ENCODE measurements around the gene VWA1.
"Not testable (repeated sequence)": the region's sequence is repeated elsewhere in the genome, so short reads cannot be mapped to it uniquely, and the experiment has no call there.

The VWA1 gene

DNA sequence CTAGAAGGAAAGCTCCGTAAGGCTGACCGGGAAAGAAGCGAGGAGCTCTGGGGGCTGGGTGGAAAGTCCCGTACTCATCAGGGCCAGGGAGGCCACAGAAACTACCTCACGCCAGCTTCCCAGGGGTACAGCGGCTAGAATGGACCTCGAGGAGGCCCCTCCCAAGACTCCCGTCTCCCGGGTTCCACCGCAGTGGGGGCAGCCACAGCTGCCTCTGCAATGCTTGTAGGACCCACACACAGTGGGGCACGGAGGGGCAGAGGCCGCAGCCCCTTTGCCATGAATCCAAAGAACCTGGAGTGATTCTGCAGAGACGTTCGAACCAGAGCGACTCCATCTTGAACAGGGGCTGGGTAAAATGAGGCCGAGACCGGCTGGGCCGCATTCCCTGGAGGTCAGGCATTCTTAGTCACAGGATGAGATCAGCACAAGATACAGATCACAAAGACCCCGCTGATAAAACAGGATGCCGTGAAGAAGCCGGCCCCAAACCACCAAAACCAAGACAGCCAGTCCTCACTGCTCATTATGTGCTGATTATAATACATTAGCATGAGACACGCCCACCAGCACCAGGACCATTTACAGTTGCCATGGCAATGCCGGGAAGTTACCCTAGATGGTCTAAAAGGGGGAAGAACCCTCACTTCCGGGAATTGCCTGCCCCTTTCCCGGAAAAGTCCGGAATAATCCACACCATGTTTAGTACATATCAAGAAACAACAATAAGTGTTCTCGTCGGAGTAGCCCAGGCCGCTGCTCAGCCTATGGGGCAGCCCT is 12.8 kb upstream of the VWA1 start:
- DNase-seq (ENCODE audit: low read depth) = no peak

DNA sequence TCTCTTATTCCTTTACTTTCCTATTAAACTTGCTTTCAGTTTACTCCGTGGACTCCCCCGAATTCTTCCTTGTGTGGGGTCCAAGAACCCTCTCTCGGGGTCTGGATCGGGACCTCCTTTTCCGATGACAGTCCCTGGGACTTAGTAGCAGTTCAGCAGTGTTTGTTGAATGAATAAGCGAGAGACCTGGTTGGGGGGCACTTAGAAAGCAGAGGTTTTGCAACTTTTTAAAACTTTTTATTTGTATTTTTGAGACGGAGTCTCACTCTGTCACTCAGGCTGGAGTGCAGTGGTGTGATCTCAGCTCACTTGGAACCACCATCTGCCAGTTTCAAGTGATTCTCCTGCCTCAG is 12.3 kb upstream of the VWA1 start:
- no peak for DNase-seq (ENCODE audit: low read depth)

DNA sequence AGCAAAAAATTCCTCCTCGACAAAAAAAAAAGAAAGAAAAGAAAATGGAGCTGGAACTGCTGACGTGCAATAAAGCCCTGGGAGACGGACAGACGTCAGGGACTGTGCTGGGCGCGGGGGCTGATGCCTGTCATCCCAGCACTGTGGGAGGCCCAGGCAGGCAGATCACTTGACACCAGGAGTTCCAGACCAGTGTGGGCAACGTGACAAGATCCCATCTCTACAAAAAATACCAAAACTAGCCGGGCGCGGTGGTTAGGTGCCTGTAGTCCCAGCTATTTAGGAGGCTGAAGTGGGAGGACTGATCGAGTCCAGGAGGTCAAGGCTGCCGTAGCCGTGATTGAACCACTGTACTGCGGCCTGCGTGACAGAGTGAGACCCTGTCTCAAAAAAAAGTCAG is 10.8 kb upstream of the VWA1 start:
- no peak for DNase-seq (ENCODE audit: low read depth)

DNA sequence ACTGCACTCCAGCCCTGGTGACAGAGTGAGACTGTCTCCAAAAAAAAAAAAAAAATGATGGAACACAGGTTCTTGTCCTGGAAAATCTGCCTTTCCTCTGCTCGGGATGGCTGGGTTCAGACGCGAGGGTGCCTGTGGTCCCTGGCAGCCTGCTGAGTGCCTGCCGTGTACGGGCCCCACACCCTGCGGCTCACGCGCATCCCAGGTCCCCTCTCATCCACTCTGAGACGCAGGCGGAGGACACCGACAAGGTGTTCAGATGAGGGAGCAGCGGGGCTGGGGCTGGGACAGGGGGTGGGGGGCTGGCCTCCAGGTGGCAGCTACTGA is 10.1 kb upstream of the VWA1 start:
- no peak for DNase-seq (ENCODE audit: low read depth)

DNA sequence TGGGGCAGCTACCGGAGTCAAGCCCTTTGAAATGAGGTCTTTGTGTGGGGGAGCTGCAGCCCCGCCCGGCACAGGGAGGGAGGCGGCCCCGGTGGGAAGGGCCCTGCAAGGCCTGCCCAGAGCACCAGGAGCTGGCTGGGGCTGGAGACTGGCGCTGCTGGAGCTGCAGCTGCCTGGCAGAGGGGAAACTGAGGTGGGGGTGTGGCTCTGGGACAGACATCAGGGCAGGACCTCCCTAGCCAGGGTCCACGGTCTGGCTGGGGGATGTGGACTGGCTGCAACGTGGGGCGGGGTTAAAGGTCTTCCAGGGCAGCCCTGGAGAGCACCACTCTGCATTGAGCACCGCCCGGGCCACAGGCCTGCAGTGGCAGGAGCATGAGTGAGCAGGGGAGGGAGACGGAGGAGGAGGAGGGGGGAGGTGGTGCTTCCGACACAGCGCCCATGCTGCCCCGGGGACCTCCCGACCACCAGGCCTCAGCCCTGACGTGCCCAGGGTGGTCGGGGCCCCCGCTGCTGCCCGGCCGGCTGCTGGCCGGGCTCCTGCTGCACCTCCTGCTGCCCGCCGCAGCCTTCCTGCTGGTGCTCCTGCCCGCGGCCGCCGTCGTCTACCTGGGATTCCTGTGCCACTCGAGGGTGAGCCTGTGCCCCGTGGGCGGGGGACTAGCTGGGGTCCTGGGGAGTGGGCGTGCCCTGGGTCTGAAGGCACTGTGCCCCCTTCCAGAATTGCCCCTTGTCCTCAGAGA is 9.6 kb upstream of the VWA1 start:
- DNase-seq (ENCODE audit: low read depth) = no peak

DNA sequence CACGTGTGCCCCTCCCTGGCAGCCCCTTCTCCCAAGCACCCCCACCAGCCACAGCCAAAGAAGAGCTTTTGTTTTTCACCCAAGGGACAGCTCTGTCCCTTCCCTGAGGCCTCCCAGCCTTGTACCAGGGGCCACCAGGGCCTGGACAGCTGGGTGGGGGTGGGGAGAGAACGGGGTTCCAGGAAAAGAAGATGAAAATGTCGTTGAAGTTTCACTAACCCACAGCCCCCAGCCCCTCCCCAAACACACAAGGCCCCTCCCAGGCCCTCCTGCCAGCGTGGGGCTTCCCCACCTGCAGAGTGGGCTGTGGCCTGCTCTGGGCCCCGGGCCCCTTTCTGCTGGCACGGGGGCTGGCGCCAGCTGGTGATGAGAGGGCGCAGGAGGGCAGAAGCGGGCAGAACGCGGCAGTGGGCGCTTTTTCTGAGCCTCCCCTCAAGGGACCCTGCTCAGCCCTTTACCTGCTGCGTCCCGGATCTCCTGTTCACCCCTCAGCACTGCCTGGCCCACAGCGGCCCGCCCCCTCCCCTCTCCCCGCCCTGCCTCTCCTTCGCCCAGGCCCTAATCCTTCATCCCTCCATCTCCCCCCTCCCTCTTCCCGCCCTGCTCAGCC is 8.9 kb upstream of the VWA1 start:
- DNase-seq (ENCODE audit: low read depth) = no peak

DNA sequence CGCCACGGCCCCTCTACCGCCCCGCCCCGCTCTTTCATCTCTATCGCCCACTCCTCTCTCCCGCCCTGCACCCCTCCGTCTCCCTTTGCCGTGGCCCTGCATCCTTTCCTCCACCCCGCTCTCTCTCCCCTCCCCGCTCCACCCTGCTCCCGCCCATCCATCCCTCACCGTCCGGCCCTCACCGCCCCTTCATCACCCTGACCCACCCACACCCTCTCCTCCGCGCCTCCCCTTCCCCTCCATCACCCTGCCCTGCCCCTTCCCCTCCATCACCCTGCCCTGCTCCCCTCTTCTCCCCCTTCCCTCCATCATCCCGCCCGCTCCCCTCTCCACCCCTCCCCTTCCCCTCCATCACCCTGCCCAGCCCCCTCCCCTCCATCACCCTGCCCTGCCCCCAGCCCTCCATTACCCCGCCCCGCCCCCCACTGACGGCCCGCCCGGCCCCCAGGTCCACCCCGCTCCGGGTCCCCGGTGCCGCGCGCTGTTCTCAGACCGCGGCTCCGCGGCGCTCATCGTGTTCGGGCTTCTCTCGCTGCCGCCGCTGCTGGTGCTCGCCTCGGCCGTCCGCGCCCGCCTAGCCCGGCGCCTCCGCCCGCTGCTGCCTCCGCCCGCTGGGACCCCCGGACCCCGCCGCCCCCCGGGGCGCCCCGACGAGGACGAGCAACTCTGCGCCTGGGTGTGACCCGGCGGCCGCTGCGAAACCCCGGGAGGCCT is 8.2 kb upstream of the VWA1 start:
- DNase-seq (ENCODE audit: low read depth) = no peak

DNA sequence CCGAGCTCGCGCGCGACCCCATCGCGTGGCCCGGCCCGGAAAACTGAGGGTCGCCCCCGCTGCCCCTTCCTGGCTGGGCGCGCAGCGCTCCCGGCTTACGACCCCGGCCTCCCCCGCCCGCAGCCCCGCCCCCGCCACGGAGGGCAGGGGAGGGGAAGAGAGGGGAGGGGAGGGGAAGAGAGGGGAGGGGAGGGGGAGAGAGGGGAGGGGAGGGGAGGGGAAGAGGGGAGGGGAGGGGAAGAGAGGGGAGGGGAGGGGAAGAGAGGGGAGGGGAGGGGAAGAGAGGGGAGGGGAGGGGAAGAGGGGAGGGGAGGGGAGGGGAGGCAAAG is 7.7 kb upstream of the VWA1 start:
- DNase-seq (ENCODE audit: low read depth) = no peak

DNA sequence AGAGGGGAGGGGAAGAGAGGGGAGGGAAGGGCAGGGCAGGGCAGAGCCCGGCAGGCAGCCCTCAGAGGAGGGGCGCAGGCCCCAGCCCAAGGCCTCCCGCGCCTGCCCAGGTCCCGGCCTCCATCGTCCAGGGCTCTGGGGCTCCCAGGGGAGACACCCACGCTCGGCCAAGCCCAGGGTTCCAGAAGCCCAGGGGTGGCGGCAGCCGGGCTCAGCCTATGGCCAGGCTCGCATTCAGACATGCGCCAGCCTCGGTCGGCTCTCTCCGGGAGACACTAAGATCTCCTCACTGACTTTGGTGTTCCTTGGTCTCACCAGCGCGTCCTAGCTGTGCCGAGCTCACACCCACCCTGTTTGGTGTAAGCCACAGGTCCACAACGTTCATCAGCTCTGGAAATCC is 7.3 kb upstream of the VWA1 start:
- no peak for DNase-seq (ENCODE audit: low read depth)

DNA sequence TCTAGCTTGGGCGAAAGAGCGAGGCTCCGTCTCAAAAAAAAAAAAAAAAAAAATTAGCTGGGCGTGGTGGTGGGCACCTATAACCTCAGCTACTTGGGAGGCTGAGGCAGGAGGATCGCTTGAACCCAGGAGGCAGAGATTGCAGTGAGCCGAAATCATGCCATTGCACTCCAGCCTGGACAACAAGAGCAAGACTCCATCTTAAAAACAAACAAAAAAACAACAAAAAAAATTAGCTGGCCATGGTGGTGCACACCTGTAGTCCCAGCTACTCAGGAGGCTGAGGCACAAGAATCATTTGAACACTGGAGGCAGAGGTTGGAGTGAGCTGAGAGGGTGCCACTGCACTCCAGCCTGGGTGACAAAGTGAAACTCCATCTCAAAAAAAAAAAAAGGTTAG is 6.5 kb upstream of the VWA1 start:
- DNase-seq (ENCODE audit: low read depth) = not testable (repeated sequence)

DNA sequence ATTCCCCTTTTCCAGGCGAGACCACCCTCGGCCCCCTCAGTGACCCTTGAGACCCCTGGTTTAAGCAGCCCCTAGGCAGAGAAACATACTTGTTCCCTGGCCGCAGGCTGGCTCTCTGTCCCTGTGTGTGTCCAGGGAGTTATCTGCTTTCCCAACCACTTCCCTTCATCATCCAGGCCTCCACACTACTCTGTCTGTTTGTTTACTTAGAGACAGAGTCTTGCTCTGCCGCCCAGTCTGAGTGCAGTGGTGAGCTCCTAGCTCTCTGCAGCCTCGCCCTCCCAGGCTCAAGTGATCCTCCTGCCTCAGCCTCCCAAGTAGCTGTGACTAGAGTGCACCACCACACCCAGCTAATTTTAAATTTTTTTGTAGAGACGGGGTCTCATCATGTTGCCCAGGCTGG is 5.8 kb upstream of the VWA1 start:
- DNase-seq (ENCODE audit: low read depth) = no peak

DNA sequence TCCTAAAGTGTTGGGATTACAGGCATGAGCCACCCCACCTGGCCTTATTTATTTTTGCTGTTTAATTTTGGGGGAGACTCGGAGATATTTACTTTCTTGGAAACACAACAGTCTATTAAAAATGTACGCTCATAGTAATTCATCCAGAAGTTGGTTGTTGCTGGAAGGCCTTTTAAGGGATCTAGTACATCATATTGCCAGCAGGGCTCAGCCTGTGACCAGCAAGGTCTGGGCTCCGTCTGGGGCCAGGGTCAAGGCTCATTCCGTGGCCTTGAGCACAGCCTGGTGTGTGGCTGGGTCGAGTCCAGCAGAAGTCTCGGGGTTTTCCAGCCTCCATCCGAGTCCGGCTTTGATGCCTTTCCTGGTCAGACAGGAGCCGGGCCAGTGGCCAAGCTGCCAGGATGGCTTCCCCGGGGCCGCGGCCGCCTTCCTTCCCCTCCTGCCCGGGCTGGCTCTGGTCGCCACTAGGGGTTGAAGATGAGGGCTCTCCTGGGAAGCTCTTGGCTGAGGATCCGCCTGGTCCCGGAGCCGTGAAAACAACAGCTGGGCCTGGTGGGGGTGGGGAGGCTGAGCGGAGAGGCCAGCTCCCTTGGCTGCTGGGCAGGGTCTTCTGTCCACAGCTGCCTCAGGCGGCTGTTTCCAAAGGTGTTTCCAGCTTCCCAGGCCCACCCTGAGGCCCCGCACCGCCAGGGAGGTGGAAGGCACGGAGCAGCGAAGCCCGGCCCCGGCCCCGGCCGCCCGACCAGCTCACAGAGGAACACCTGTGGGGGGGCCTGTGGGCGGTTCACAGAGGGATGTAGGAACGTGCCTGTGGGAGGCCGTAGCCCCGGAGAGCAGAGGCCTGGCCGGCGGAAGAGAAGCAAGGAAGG is 5.1 kb upstream of the VWA1 start:
- DNase-seq (ENCODE audit: low read depth) = no peak

DNA sequence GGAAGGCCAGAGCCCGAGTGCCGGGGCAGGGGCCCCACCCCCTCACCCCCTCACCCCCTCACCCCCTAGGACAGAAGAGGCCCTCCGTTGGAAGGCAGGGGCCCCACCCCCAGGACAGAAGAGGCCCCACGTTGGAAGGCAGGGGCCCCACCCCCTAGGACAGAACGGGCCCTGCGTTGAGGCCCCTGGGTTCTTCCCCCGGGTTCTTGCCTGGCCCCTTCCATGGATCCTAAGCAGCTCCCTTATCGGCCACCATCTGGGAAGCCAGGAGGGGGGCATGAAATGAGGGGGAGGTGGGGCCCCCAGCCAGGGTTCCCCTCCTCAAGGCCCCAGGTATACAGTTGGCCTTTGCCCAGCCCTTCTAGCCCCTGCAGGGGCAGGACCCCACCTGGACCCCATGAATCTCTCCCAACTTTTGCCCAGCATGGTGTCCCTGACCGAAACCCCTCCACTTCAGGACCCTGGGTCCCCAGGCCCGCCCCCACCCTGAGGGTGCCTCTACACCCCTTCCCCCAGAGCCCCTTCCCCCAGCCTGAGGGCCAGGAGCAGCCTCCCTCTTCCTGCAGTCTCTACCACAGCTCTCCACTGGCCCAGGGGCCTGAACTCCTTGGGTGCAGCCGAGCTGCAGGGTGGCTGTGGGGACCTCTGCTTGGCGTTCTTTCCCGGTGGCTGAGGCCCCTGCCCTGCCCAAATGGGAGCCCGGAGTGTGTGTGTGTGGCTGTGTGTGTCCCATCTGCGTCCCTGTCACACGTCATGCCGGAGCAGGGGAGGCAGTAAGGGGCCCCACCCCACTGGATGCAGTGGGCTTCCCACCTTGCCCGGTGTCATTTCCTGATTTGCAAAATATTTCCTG is 4.3 kb upstream of the VWA1 start:
- DNase-seq (ENCODE audit: low read depth) = no peak

DNA sequence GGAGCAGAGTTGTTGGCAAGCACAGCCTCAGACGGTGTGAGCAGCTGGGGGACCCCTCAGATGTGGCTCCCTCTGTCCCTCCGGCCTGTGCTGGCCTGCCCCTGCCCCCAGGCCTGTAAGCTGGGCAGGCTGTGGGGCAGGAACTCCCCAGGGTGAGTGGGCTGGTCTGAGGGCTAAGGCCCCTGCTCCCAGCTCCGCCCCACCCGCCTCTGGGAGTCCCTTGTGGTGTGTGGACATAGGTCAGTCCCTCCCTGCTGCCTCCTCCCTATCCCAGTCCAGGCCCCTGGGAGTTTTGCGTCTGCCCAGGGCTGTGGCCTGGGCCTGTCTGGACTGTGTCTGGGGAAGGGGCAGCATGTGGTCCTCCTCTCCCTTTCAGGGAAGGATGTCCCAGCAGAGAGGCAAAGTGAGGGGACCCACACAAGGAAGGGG is 3.6 kb upstream of the VWA1 start:
- DNase-seq (ENCODE audit: low read depth) = no peak

DNA sequence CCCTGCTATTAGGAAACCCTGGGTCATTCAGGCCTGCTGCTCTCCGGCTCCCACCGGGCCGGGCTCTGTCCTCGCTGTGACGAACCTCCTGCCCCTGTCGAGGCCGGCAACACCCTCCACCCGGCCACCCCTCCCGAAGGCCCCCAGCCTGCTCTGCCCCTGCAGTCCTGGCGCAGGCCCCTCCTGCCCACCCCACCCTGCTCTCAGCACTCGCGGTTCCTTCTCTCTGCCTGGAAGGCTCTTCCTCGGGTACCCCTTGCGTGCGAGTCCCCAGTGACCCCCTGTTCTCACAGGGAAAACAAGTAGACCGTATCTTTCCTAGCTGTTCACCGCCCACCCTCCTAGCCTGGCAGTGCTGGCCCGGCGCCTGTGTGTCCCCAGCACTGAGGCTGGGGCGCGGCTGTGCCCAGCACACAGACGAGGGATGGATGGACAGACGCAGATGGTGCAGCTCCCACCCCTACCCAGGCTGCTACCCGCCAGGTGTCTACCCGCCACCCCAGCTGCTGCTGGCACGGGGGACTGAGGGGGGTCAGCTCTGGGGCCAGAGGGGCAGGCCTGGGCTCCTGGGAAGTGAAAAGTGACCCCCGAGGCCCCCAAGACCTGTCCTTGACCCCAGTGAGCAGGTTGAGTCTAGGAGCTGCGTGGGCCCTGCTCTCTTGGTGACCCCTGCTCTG is 3.1 kb upstream of the VWA1 start:
- no peak for DNase-seq (ENCODE audit: low read depth)

DNA sequence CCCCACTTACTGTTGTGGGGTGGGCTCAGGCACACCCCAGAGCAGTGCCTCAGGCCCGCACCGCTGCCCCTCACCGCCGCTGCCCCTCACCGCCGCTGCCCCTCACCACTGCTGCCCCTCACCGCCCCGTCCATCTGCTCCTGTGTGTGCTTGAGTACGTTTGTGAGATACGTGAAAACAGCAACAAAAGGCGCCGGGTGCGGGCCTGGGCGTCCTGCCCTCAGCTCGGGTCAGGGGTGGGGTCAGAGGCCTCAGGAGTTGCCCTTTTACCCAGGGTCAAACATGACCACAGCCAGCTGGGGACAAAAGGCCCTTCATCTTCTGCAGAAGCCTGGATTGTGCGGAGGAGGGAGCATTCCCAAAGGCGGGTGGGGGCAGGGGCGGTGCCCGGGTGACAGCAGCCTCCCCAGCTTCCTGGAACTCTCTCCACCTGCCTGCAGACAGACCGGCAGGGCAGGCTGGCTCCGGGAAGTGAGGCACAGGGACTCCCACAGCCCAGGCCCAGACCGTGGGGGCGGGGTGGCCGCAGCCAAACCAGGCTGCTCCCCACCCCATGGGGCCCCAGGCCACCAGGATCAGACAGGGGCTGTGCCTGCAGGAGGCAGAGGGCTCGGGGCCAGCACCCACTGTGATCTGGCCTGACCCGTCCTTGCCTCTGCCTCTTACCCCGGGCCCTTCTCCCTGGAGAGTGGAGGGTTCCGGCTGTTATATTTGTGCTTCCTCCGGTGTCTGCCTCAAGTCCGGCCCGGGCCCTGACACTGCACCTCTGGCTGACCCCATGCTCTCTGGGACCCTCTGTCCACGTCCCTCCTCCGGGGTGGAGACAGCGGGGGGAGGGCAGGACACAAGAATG is 2.3 kb upstream of the VWA1 start:
- DNase-seq (ENCODE audit: low read depth) = no peak

DNA sequence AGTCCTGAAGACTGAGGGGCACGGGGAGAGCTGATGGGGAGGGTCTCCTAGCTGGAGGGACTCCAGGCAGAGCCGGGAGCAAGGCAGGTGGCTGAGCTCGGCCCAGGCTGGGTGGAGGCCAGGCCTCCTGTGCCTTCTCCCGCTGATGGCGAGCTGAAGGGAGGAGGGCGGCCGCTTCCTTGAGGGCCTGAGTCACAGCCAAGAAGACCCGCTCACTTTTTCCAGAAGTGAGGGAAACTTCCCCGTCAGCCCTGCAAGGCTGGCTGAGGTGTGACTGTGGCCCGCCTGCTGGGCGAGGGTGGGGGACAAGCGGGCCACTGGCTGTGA is 1.7 kb upstream of the VWA1 start:
- DNase-seq (ENCODE audit: low read depth) = no peak

DNA sequence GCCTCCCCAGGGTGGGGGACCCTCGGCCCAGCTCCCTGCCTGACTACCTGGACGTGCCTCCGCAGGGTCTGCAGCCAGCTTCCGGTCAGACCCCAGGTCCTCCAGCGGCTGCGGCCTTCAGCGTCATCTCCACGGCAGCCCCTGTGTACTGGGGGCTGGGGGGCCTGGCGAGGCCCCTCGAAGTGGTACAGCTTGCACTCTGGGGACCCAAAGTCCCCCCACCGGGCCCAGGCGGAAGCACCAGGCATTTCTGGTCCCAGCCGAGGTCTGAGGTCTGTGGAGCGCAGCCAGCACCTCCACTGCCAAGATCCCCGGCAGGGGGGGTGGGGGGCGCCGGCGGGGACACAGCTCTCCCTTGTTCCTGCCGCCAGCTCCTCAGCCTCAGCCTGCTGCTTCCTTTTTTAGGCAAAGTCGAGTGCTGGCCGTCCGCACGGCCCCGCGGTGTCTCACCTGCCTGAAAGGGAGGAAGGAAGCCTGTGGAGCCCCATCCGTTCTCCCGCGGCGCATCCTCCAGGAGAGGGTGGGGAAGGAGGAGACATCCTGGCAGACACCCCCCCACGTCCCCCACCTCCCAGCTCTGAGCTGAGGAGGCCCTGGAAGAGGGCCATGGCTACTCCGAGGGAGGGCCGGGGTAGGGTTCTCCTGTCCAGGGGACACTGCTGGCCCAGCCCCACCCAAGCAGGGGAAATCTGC is 1.2 kb upstream of the VWA1 start:
- DNase-seq (ENCODE audit: low read depth) = no peak

DNA sequence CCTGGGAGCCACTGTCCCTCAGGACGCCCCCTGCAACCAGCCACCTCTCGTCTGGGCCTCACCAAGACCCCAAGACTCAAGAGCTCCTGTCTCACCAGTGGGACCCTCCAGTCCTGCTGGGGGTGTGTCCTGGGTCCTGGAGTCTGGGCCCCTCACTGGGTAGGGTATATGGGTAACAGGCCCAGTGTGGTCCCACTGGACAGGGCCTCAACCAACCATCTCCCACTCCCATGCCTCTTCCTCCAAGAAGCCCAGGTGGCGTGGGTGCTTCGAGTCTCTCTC is 725 bp upstream of the VWA1 start:
- DNase-seq (ENCODE audit: low read depth) = no peak
